NB4 (cell line): Measurements from ENCODE around the gene UEVLD.

ENCODE experiments used
- DNase-seq: peaks from one replicate; pipeline ENCODE4 v3.0.0; 2010; ENCODE audit warnings: low read depth
- H3K4me3 ChIP-seq: one replicate; pipeline ENCODE4 v1.5.1; 2011; ENCODE audit warnings: mild to moderate bottlenecking, low read depth, low read length, moderate library complexity
- CTCF ChIP-seq: IDR thresholded peaks from one replicate; pipeline ENCODE4 v1.5.1; 2012; ENCODE audit warnings: low read depth, low read length
- MAX ChIP-seq: IDR thresholded peaks from 2 replicates; pipeline ENCODE4 v1.6.1; 2011; ENCODE audit warnings: low read depth, low read length
- MYC ChIP-seq: IDR thresholded peaks from 2 replicates; pipeline ENCODE4 v1.6.1; 2011; ENCODE audit warnings: low read depth, low read length
- POLR2A ChIP-seq: IDR thresholded peaks from 2 replicates; pipeline ENCODE4 v1.6.1; 2011; ENCODE audit warnings: mild to moderate bottlenecking; ENCODE audit not compliant: insufficient read length; ENCODE audit errors: extremely low read depth

UEVLD gene

GRCh38 chr11:18490736-18491485, 97.6 kb downstream of the UEVLD start:
- H3K4me3 ChIP-seq = no peak overlapping the region
- no peak for DNase-seq
- TF ChIP-seq POLR2A = no peak

GRCh38 chr11:18490319-18490718, 98.2 kb downstream of the UEVLD start:
- TF ChIP-seq CTCF (no peak), MAX (no peak), POLR2A (no peak), MYC (no peak)
- no peak for DNase-seq
- H3K4me3 ChIP-seq = no peak overlapping the region

- no peak for DNase-seq
- TF ChIP-seq MYC (no peak), MAX (no peak), CTCF (no peak), POLR2A (no peak)
- no peak overlapping the region for H3K4me3 ChIP-seq
These were observed 102.5 kb downstream of the UEVLD start for GRCh38 chr11:18485913-18486528.
